Stimulated activated CD8-positive, alpha-beta memory T cell treated with anti-CD3 and anti-CD28 coated beads, Interleukin-7, amount 100 ng/mL, for 48 hours (primary cell): ENCODE results near the gene SNIP1.
"Not testable (repeated sequence)": the region's sequence is repeated elsewhere in the genome, so short reads cannot be mapped to it uniquely, and the experiment has no call there.

ENCODE experiments used
- DNase-seq, 2 donors: peaks; one replicate each; pipeline ENCODE4 v3.0.0-alpha.2; 2020; ENCODE audit warnings: low read depth in 1 of 2; ENCODE audit errors: extremely low read depth in 1 of 2

The SNIP1 gene

GRCh38 chr1:37559957-37560379 lies 5.9 kb upstream of the SNIP1 start:
- DNase-seq = not testable (repeated sequence)

- DNase-seq = no peak
These were observed 5.0 kb upstream of the SNIP1 start for GRCh38 chr1:37559080-37559479.

- no peak for DNase-seq
These were observed 4.3 kb upstream of the SNIP1 start for GRCh38 chr1:37558411-37558810.

- no peak for DNase-seq
These were observed 3.3 kb upstream of the SNIP1 start for GRCh38 chr1:37557402-37557801.

GRCh38 chr1:37556712-37557196 lies 2.7 kb upstream of the SNIP1 start, which contains the start of gene DNALI1:
Gene DNALI1, plus strand, starts transcription at chr1:37556940. Its CDS starts 55 bp downstream, at chr1:37556995.
- DNase-seq = no peak

GRCh38 chr1:37553598-37553926 lies 531 bp downstream of the SNIP1 start:
- DNase-seq = no peak

- no peak for DNase-seq
These were observed 4.8 kb downstream of the SNIP1 start for GRCh38 chr1:37549341-37549740.

- no peak for DNase-seq
These were observed 9.1 kb downstream of the SNIP1 start for GRCh38 chr1:37545019-37545418.

- no peak for DNase-seq
These were observed 9.6 kb downstream of the SNIP1 start for GRCh38 chr1:37544530-37544929.

GRCh38 chr1:37540036-37540785 lies 13.9 kb downstream of the SNIP1 start:
- no peak for DNase-seq

GRCh38 chr1:37539154-37539553 lies 14.9 kb downstream of the SNIP1 start:
- DNase-seq = not testable (repeated sequence)

- no peak for DNase-seq
These were observed 16.7 kb downstream of the SNIP1 start for GRCh38 chr1:37537378-37537777.

- DNase-seq = no peak
These were observed 20.6 kb downstream of the SNIP1 start for GRCh38 chr1:37533317-37534093.

GRCh38 chr1:37532418-37533156 lies 21.5 kb downstream of the SNIP1 start:
- DNase-seq = not testable (repeated sequence)

- DNase-seq = not testable (repeated sequence)
These were observed 24.2 kb downstream of the SNIP1 start for GRCh38 chr1:37529888-37530287.

- no peak for DNase-seq
These were observed 34.5 kb downstream of the SNIP1 start for GRCh38 chr1:37519613-37520012.

GRCh38 chr1:37518929-37519328 lies 35.2 kb downstream of the SNIP1 start:
- peak; percentile 44 to 72 for DNase-seq

- not testable (repeated sequence) for DNase-seq
These were observed 35.9 kb downstream of the SNIP1 start for GRCh38 chr1:37518241-37518640.

- no peak for DNase-seq
These were observed 36.5 kb downstream of the SNIP1 start for GRCh38 chr1:37517569-37517968.

- DNase-seq = no peak
These were observed 38.7 kb downstream of the SNIP1 start for GRCh38 chr1:37515185-37516034.
